ENCODE measurements around the gene MYPOP.
"Not testable (repeated sequence)": the region's sequence is repeated elsewhere in the genome, so short reads cannot be mapped to it uniquely, and the experiment has no call there.

The MYPOP gene

DNA sequence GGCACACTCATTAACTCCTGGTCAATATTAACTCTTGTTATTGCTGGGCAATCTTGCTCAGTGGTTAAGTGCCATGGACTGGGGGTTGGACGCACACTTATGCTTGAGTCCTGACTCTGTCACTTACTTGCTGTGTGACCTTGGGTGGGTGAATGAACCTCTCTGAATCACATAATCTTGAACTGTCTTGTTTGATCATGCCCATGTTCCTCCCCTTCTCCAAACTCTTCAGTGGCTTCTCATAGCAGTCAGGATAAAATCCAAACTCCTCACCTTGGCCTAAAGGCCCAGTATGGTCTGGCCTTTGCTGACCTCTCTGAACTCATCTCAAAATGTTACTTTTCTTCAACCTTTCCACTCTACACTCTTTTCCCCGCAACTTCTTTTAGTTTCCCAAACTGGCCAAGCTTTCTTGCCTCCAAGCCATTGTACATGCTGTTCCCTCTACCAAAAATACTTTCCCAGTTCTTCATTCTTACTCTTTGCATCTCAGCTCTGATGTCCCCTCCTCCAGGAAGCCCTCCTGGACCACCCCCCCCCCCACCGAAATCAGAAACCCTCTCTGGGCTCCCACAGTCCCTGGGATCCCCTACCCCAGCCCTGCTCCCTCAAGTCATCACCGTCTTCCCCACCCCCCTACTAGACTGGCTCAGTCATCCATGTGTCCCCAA lies 2.4 kb downstream of the MYPOP start:
- no peak overlapping the region for H3K9ac ChIP-seq (ENCODE audit: low read length)
- no peak overlapping the region for H3K4me3 ChIP-seq (ENCODE audit: low read length)
- H2AFZ ChIP-seq (ENCODE audit: low read length), result no peak overlapping the region
- no peaks in the 10 kb centered on the region for H3K9me3 ChIP-seq (replicated peaks; ENCODE audit: insufficient read depth, low read length)
- H3K36me3 ChIP-seq (replicated peaks; ENCODE audit: insufficient read depth, low read length), result no peaks in the 10 kb centered on the region
- TF ChIP-seq EZH2 (optimal IDR thresholded peaks at IDR 0.05; ENCODE audit: low read depth, low read length) (no peak), EZH2phosphoT487 (IDR thresholded peaks at IDR 0.05; ENCODE audit: low read length) (no peak)
- TF ChIP-seq, protein P1, sequence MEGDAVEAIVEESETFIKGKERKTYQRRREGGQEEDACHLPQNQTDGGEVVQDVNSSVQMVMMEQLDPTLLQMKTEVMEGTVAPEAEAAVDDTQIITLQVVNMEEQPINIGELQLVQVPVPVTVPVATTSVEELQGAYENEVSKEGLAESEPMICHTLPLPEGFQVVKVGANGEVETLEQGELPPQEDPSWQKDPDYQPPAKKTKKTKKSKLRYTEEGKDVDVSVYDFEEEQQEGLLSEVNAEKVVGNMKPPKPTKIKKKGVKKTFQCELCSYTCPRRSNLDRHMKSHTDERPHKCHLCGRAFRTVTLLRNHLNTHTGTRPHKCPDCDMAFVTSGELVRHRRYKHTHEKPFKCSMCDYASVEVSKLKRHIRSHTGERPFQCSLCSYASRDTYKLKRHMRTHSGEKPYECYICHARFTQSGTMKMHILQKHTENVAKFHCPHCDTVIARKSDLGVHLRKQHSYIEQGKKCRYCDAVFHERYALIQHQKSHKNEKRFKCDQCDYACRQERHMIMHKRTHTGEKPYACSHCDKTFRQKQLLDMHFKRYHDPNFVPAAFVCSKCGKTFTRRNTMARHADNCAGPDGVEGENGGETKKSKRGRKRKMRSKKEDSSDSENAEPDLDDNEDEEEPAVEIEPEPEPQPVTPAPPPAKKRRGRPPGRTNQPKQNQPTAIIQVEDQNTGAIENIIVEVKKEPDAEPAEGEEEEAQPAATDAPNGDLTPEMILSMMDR (IDR thresholded peaks at IDR 0.05; ENCODE audit: low read length), result no peak
- H3F3A ChIP-seq (ENCODE audit: insufficient read depth, low read length), result peaks cover 7% of the 10 kb centered on the region
- H4K20me1 ChIP-seq (ENCODE audit: insufficient read depth, low read length), result no peaks in the 10 kb centered on the region
- no peaks in the 10 kb centered on the region for H3K79me2 ChIP-seq (ENCODE audit: low read length)
- no peak overlapping the region for H3K4me2 ChIP-seq (ENCODE audit: low read depth, low read length)
- peaks cover 4% of the 10 kb centered on the region for H3K27me3 ChIP-seq (replicated peaks; ENCODE audit: insufficient read depth, low read length)
- H3K9me2 ChIP-seq (replicated peaks; ENCODE audit: insufficient read depth, low read length), result no peaks in the 10 kb centered on the region
- H3K4me1 ChIP-seq (ENCODE audit: low read length), result peaks cover 4% of the 10 kb centered on the region
- DNase-seq, result no peak
- H3K27ac ChIP-seq (ENCODE audit: low read length), result no peak overlapping the region

DNA sequence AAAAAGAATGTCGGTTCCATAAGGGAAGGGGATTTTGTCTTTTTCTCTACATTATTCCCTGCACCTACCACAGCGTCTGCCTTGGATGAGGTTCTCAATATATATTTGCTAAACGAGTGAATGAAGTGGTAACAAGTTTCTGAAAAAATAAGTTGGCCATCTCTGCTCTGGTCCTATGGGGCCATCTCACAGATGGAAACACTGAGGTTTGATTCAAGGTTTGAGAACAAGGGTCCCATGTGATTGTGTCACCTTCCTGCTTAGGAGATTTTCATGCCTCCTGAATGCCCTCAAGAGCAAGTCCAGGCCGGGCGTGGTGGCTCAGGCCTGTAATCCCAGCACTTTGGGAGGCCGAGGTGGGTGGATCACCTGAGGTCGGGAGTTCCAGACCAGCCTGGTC lies 3.2 kb downstream of the MYPOP start:
- DNase-seq, result no peak
- peaks cover 4% of the 10 kb centered on the region for H3K4me1 ChIP-seq (ENCODE audit: low read length)
- no peak overlapping the region for H2AFZ ChIP-seq (ENCODE audit: low read length)
- H3K27me3 ChIP-seq (replicated peaks; ENCODE audit: insufficient read depth, low read length), result no peaks in the 10 kb centered on the region
- TF ChIP-seq, protein P1 (IDR thresholded peaks at IDR 0.05; ENCODE audit: low read length), result no peak
- no peak for TF ChIP-seq EZH2phosphoT487 (IDR thresholded peaks at IDR 0.05; ENCODE audit: low read length)
- no peak for TF ChIP-seq EZH2 (optimal IDR thresholded peaks at IDR 0.05; ENCODE audit: low read depth, low read length)
- H3K4me2 ChIP-seq (ENCODE audit: low read depth, low read length), result no peak overlapping the region
- H3K27ac ChIP-seq (ENCODE audit: low read length), result no peak overlapping the region
- H3K36me3 ChIP-seq (replicated peaks; ENCODE audit: insufficient read depth, low read length), result no peaks in the 10 kb centered on the region
- no peak overlapping the region for H3K9ac ChIP-seq (ENCODE audit: low read length)
- H3K9me2 ChIP-seq (replicated peaks; ENCODE audit: insufficient read depth, low read length), result no peaks in the 10 kb centered on the region
- H4K20me1 ChIP-seq (ENCODE audit: insufficient read depth, low read length), result no peaks in the 10 kb centered on the region
- no peaks in the 10 kb centered on the region for H3K9me3 ChIP-seq (replicated peaks; ENCODE audit: insufficient read depth, low read length)
- no peak overlapping the region for H3K4me3 ChIP-seq (ENCODE audit: low read length)
- no peaks in the 10 kb centered on the region for H3K79me2 ChIP-seq (ENCODE audit: low read length)
- peaks cover 7% of the 10 kb centered on the region for H3F3A ChIP-seq (ENCODE audit: insufficient read depth, low read length)

GRCh38 chr19:45897261-45897812 lies 5.1 kb downstream of the MYPOP start:
- no peaks in the 10 kb centered on the region for H3K27me3 ChIP-seq (replicated peaks; ENCODE audit: insufficient read depth, low read length)
- no peak for DNase-seq
- H3K4me1 ChIP-seq (ENCODE audit: low read length), result no peaks in the 10 kb centered on the region
- no peaks in the 10 kb centered on the region for H3K79me2 ChIP-seq (ENCODE audit: low read length)
- TF ChIP-seq, protein P1 (IDR thresholded peaks at IDR 0.05; ENCODE audit: low read length), result no peak
- TF ChIP-seq EZH2phosphoT487 (IDR thresholded peaks at IDR 0.05; ENCODE audit: low read length) (no peak), EZH2 (optimal IDR thresholded peaks at IDR 0.05; ENCODE audit: low read depth, low read length) (no peak)
- no peak overlapping the region for H2AFZ ChIP-seq (ENCODE audit: low read length)
- no peak overlapping the region for H3K4me2 ChIP-seq (ENCODE audit: low read depth, low read length)
- H3K27ac ChIP-seq (ENCODE audit: low read length), result no peak overlapping the region
- H3F3A ChIP-seq (ENCODE audit: insufficient read depth, low read length), result no peaks in the 10 kb centered on the region; the same call in 1 of the 2 replicates
- H3K4me3 ChIP-seq (ENCODE audit: low read length), result no peak overlapping the region
- no peaks in the 10 kb centered on the region for H3K9me2 ChIP-seq (replicated peaks; ENCODE audit: insufficient read depth, low read length)
- no peaks in the 10 kb centered on the region for H3K9me3 ChIP-seq (replicated peaks; ENCODE audit: insufficient read depth, low read length)
- no peak overlapping the region for H3K9ac ChIP-seq (ENCODE audit: low read length)
- no peaks in the 10 kb centered on the region for H4K20me1 ChIP-seq (ENCODE audit: insufficient read depth, low read length)
- H3K36me3 ChIP-seq (replicated peaks; ENCODE audit: insufficient read depth, low read length), result no peaks in the 10 kb centered on the region

DNA sequence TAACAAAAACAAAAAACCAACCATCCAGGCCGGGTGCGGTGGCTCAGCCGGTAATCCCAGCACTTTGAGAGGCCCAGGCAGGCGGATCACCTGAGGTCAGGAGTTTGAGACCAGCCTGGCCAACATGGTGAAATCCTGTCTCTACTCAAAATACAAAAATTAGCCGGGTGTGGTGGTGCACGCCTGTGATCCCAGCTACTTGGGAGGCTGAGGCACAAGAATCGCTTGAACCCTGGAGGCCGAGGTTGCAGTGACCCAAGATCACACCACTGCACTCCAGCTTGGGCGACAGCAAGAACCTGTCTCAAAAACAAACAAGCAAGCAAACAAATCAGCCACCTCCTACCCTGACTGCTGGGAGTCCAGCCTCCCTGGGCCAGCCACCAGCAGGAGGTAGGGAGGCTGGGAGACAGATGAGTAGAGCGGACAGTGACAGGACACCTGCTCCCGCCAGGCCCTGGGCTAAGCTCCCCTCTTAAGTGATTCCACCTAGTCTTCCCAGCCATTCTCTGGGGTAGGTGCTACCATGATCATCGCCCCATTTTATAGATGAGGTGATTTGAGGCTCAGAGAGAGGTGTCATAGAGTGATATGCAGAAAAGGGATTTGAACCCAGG lies 6.3 kb downstream of the MYPOP start:
- H3F3A ChIP-seq (ENCODE audit: insufficient read depth, low read length); H3K27me3 ChIP-seq (replicated peaks; ENCODE audit: insufficient read depth, low read length); H3K9me3 ChIP-seq (replicated peaks; ENCODE audit: insufficient read depth, low read length); H3K4me2 ChIP-seq (ENCODE audit: low read depth, low read length); H3K27ac ChIP-seq (ENCODE audit: low read length); H3K4me1 ChIP-seq (ENCODE audit: low read length); H3K36me3 ChIP-seq (replicated peaks; ENCODE audit: insufficient read depth, low read length); H3K9me2 ChIP-seq (replicated peaks; ENCODE audit: insufficient read depth, low read length); H3K4me3 ChIP-seq (ENCODE audit: low read length); H3K9ac ChIP-seq (ENCODE audit: low read length); H2AFZ ChIP-seq (ENCODE audit: low read length); H3K79me2 ChIP-seq (ENCODE audit: low read length); DNase-seq; H4K20me1 ChIP-seq (ENCODE audit: insufficient read depth, low read length): not testable (repeated sequence)
